GM21528 (cell line): ENCODE data around the gene SKIL.

Experiments
- ATAC-seq: cut with Tn5 transposase; IDR thresholded peaks from one replicate; pipeline ENCODE4 v1.9.1; 2021; ENCODE audit warnings: mild to moderate bottlenecking, moderate library complexity; ENCODE audit not compliant: unreplicated experiment, low FRiP score

The SKIL gene

GRCh38 chr3:170431054-170431453 lies 73.5 kb downstream of the SKIL start:
- ATAC-seq, result no peak

- ATAC-seq, result no peak
These were observed 74.9 kb downstream of the SKIL start for GRCh38 chr3:170432416-170432815.

GRCh38 chr3:170436697-170437096 lies 79.2 kb downstream of the SKIL start:
- no peak for ATAC-seq

- no peak for ATAC-seq
These were observed 79.7 kb downstream of the SKIL start for GRCh38 chr3:170437176-170437575.

- no peak for ATAC-seq
These were observed 80.3 kb downstream of the SKIL start for GRCh38 chr3:170437696-170438407.

- no peak for ATAC-seq
These were observed 81.3 kb downstream of the SKIL start for GRCh38 chr3:170438836-170439235.

- no peak for ATAC-seq
These were observed 82.8 kb downstream of the SKIL start for GRCh38 chr3:170440344-170440743.

GRCh38 chr3:170441412-170441811 lies 83.9 kb downstream of the SKIL start:
- ATAC-seq, result no peak

GRCh38 chr3:170442947-170443346 lies 85.4 kb downstream of the SKIL start:
- ATAC-seq, result no peak

- ATAC-seq, result no peak
These were observed 85.9 kb downstream of the SKIL start for GRCh38 chr3:170443457-170443856.
